HepG2 (cell line): Measurements from ENCODE around the gene MASTL. TPM values are rescaled to one million over a fixed set of nuclear protein-coding genes. Genes with fewer than 3 reads are reported as not detected.

Experiments
- CHD2 ChIP-seq: IDR thresholded peaks from 2 replicates; pipeline ENCODE4 v1.6.1; 2011; ENCODE audit warnings: low read depth, low read length, improper control_type of control experiment
- DMTF1 ChIP-seq: sonication (generic); formaldehyde crosslinking; IDR thresholded peaks from 2 replicates; pipeline ENCODE4 v1.4.0; 2020; ENCODE audit warnings: mild to moderate bottlenecking, missing genetic modification reagents
- FOXP1 ChIP-seq, 2 experiments: fragments of 450-650 bp in 1 of 2; IDR thresholded peaks; 2 replicates each; pipeline ENCODE4 v1.6.1; 2017 to 2018; ENCODE audit warnings: antibody characterized with exemption in 1 of 2
- MAFF ChIP-seq: IDR thresholded peaks from 2 replicates; pipeline ENCODE4 v1.6.1; 2011; ENCODE audit warnings: low read depth, low read length, improper control_type of control experiment
- PATZ1 ChIP-seq: sonication (generic); formaldehyde crosslinking; IDR thresholded peaks from 2 replicates; pipeline ENCODE4 v1.4.0; 2020; ENCODE audit warnings: missing genetic modification reagents
- PHB2 ChIP-seq: fragments of 450-650 bp; IDR thresholded peaks from 2 replicates; pipeline ENCODE4 v1.6.1; 2018; ENCODE audit not compliant: partially characterized antibody
- RXRB ChIP-seq: IDR thresholded peaks from 2 replicates; pipeline ENCODE4 v1.6.1; 2016; ENCODE audit warnings: borderline replicate concordance, missing genetic modification reagents, missing compliant biosample characterization
- SIX1 ChIP-seq: sonication (generic); formaldehyde crosslinking; IDR thresholded peaks from 2 replicates; pipeline ENCODE4 v1.4.0; 2020; ENCODE audit warnings: missing genetic modification reagents, borderline replicate concordance
- STAT5B ChIP-seq: sonication (generic); formaldehyde crosslinking; IDR thresholded peaks from 2 replicates; pipeline ENCODE4 v1.4.0; 2020; ENCODE audit warnings: missing genetic modification reagents
- TSC22D2 ChIP-seq: sonication (generic); formaldehyde crosslinking; IDR thresholded peaks from 2 replicates; pipeline ENCODE4 v1.5.1; 2020; ENCODE audit warnings: missing genetic modification reagents, mild to moderate bottlenecking, borderline replicate concordance
- U2AF2 ChIP-seq: fragments of 200-400 bp; formaldehyde crosslinking; IDR thresholded peaks from 2 replicates; pipeline ENCODE4 v1.6.1; 2017; ENCODE audit warnings: low read depth, mild to moderate bottlenecking, low read length
- ZBTB40 ChIP-seq, 2 experiments: fragments of 450-650 bp in 1 of 2; sonication (generic) in 1 of 2; formaldehyde crosslinking in 1 of 2; IDR thresholded peaks; 2 replicates each; pipeline versions ENCODE4 v1.6.1 to v1.8.0; 2016 to 2022; ENCODE audit warnings: antibody characterized with exemption in 1 of 2, mild to moderate bottlenecking in 1 of 2, missing genetic modification reagents in 1 of 2
- ZFP36L2 ChIP-seq: sonication (generic); formaldehyde crosslinking; IDR thresholded peaks from 2 replicates; pipeline ENCODE4 v1.4.0; 2020; ENCODE audit warnings: missing genetic modification reagents
- ZNF7 ChIP-seq: IDR thresholded peaks from 2 replicates; pipeline ENCODE4 v1.6.1; 2016; ENCODE audit warnings: missing biosample characterization, missing genetic modification reagents
- polyA plus RNA-seq, 8 experiments: library from polyadenylated mRNA; depleted of rRNA in 3 of 8; stranded (reverse) in 7 of 8; unstranded in 1 of 8; fragments of >200 nt; fragmentation: Illumina TruSeq in 4 of 8; extraction: Trizol in 4 of 8; gene quantifications; 2 replicates each; pipeline versions ENCODE4 v1.2.1 to v1.2.3, GENCODE V29; 2011 to 2016; ENCODE audit warnings: low read depth in 4 of 8, missing spikeins in 1 of 8, mixed read lengths in 1 of 8; ENCODE audit not compliant: insufficient read depth in 1 of 8
- total RNA-seq, 5 experiments: library from RNA; depleted of rRNA; stranded (reverse); fragments of >200 nt; fragmentation: Illumina TruSeq; extraction: Trizol; gene quantifications; 2 replicates each; pipeline ENCODE4 v1.2.3, GENCODE V29; 2016; ENCODE audit warnings: low read depth in 1 of 5

The MASTL gene
- total and polyA plus RNA-seq, 2 of the 13 experiments (the other 11 are each of a cell fraction or from before 2014, with no cell fraction given) = 6.0 to 18.0 TPM

GRCh38 chr10:27155066-27155754, at the start of gene MASTL (continued):
- TF ChIP-seq PATZ1 (CRISPR knock-in tag) = peak; percentile 94
- TF ChIP-seq ZNF7 (CRISPR knock-in tag) = no peak
- TF ChIP-seq SIX1 (CRISPR knock-in tag) = no peak
- no peak for TF ChIP-seq U2AF2
- TF ChIP-seq DMTF1 = no peak
- TF ChIP-seq TSC22D2 (CRISPR knock-in tag) = peak; percentile 47; the same call in 1 of the 2 replicates
- no peak for TF ChIP-seq STAT5B (CRISPR knock-in tag)
- no peak for TF ChIP-seq CHD2
- TF ChIP-seq FOXP1 (IDR thresholded peaks at IDR 0.05) = no peak
- no peak for TF ChIP-seq FOXP1 (CRISPR knock-in tag; IDR thresholded peaks at IDR 0.05)
- peak; percentile 38; the same call in 1 of the 2 replicates for TF ChIP-seq ZFP36L2 (CRISPR knock-in tag)
- TF ChIP-seq PHB2 = no peak
- TF ChIP-seq ZBTB40 (IDR thresholded peaks at IDR 0.05) = no peak
- no peak for TF ChIP-seq ZBTB40 (CRISPR knock-in tag; IDR thresholded peaks at IDR 0.05)
- TF ChIP-seq MAFF = no peak
- TF ChIP-seq RXRB (CRISPR knock-in tag) = peak; percentile 59; the same call in 1 of the 2 replicates
